Measurements from ENCODE around the gene GCNT3. TPM values are rescaled to one million over a fixed set of nuclear protein-coding genes. Genes with fewer than 3 reads are reported as not detected.

The GCNT3 gene
- total and polyA plus RNA-seq, 2 of the 8 experiments (the other 6 are each of a cell fraction or from before 2014, with no cell fraction given), result not detected

DNA sequence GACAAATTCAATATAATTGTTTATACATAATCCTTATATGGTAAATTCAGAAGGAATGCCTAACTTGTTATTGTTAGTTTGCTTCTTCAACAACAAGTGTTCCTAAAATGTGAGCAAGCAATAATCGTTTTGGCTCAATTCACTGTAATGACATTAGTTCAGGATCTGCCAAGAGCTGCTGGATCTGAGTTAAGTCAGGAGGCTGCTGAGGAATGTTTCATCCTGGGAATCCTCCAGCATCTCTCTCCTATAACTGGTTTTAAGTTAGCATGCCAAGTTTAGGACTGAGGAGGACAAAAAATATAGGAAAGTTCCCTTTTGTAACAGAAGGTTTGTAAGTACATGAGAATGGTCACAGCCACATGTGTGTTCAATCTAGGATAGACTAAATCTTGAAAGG lies 50.7 kb downstream of the GCNT3 start (continued):
- TF ChIP-seq KDM4A (IDR thresholded peaks at IDR 0.05; ENCODE audit: low read depth, low read length, severe bottlenecking) (no peak), KDM1A (IDR thresholded peaks at IDR 0.05; ENCODE audit: borderline replicate concordance, low read length) (no peak), RFX5 (IDR thresholded peaks at IDR 0.05; ENCODE audit: borderline replicate concordance, low read depth, low read length) (no peak), SAP30 (IDR thresholded peaks at IDR 0.05; ENCODE audit: insufficient read depth, insufficient replicate concordance, low read length) (no peak)
- TF ChIP-seq, protein P1, sequence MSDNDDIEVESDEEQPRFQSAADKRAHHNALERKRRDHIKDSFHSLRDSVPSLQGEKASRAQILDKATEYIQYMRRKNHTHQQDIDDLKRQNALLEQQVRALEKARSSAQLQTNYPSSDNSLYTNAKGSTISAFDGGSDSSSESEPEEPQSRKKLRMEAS (IDR thresholded peaks at IDR 0.05), result no peak
- TF ChIP-seq, protein P2, sequence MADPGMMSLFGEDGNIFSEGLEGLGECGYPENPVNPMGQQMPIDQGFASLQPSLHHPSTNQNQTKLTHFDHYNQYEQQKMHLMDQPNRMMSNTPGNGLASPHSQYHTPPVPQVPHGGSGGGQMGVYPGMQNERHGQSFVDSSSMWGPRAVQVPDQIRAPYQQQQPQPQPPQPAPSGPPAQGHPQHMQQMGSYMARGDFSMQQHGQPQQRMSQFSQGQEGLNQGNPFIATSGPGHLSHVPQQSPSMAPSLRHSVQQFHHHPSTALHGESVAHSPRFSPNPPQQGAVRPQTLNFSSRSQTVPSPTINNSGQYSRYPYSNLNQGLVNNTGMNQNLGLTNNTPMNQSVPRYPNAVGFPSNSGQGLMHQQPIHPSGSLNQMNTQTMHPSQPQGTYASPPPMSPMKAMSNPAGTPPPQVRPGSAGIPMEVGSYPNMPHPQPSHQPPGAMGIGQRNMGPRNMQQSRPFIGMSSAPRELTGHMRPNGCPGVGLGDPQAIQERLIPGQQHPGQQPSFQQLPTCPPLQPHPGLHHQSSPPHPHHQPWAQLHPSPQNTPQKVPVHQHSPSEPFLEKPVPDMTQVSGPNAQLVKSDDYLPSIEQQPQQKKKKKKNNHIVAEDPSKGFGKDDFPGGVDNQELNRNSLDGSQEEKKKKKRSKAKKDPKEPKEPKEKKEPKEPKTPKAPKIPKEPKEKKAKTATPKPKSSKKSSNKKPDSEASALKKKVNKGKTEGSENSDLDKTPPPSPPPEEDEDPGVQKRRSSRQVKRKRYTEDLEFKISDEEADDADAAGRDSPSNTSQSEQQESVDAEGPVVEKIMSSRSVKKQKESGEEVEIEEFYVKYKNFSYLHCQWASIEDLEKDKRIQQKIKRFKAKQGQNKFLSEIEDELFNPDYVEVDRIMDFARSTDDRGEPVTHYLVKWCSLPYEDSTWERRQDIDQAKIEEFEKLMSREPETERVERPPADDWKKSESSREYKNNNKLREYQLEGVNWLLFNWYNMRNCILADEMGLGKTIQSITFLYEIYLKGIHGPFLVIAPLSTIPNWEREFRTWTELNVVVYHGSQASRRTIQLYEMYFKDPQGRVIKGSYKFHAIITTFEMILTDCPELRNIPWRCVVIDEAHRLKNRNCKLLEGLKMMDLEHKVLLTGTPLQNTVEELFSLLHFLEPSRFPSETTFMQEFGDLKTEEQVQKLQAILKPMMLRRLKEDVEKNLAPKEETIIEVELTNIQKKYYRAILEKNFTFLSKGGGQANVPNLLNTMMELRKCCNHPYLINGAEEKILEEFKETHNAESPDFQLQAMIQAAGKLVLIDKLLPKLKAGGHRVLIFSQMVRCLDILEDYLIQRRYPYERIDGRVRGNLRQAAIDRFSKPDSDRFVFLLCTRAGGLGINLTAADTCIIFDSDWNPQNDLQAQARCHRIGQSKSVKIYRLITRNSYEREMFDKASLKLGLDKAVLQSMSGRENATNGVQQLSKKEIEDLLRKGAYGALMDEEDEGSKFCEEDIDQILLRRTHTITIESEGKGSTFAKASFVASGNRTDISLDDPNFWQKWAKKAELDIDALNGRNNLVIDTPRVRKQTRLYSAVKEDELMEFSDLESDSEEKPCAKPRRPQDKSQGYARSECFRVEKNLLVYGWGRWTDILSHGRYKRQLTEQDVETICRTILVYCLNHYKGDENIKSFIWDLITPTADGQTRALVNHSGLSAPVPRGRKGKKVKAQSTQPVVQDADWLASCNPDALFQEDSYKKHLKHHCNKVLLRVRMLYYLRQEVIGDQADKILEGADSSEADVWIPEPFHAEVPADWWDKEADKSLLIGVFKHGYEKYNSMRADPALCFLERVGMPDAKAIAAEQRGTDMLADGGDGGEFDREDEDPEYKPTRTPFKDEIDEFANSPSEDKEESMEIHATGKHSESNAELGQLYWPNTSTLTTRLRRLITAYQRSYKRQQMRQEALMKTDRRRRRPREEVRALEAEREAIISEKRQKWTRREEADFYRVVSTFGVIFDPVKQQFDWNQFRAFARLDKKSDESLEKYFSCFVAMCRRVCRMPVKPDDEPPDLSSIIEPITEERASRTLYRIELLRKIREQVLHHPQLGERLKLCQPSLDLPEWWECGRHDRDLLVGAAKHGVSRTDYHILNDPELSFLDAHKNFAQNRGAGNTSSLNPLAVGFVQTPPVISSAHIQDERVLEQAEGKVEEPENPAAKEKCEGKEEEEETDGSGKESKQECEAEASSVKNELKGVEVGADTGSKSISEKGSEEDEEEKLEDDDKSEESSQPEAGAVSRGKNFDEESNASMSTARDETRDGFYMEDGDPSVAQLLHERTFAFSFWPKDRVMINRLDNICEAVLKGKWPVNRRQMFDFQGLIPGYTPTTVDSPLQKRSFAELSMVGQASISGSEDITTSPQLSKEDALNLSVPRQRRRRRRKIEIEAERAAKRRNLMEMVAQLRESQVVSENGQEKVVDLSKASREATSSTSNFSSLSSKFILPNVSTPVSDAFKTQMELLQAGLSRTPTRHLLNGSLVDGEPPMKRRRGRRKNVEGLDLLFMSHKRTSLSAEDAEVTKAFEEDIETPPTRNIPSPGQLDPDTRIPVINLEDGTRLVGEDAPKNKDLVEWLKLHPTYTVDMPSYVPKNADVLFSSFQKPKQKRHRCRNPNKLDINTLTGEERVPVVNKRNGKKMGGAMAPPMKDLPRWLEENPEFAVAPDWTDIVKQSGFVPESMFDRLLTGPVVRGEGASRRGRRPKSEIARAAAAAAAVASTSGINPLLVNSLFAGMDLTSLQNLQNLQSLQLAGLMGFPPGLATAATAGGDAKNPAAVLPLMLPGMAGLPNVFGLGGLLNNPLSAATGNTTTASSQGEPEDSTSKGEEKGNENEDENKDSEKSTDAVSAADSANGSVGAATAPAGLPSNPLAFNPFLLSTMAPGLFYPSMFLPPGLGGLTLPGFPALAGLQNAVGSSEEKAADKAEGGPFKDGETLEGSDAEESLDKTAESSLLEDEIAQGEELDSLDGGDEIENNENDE (IDR thresholded peaks at IDR 0.05; ENCODE audit: insufficient replicate concordance, low read length), result no peak
